PC-3 (cell line): ENCODE data around the gene SHOX.

ENCODE experiments used
- CTCF ChIP-seq: fragments of 300-600 bp; sonication (generic); conservative IDR thresholded peaks from 2 replicates; pipeline ENCODE4 v1.5.1; 2017; ENCODE audit warnings: antibody characterized with exemption, low read depth, mild to moderate bottlenecking, low read length
- EZH2 ChIP-seq: fragments of 300-600 bp; sonication (generic); IDR thresholded peaks from one replicate; pipeline ENCODE4 v1.6.1; 2017; ENCODE audit warnings: antibody characterized with exemption, mild to moderate bottlenecking, low read length; ENCODE audit not compliant: unreplicated experiment
- EZH2phosphoT487 ChIP-seq: fragments of 300-600 bp; sonication (generic); IDR thresholded peaks from 2 replicates; pipeline ENCODE4 v1.6.1; 2018; ENCODE audit warnings: mild to moderate bottlenecking, antibody characterized with exemption, low read length, borderline replicate concordance

- TF ChIP-seq CTCF = no peak
- TF ChIP-seq EZH2 = no peak
- TF ChIP-seq EZH2phosphoT487 = no peak
Measured at GRCh38 chrX:675955-676295, 45.3 kb downstream of the SHOX start.
